CD4-positive, alpha-beta T cell treated with Interferon gamma for 1 hour (primary cell): Measurements from ENCODE around the gene MYBL2.
A peak's percentile ranks its signal among the peaks of the same experiment; 100 is the strongest.
"Not testable (repeated sequence)": the region's sequence is repeated elsewhere in the genome, so short reads cannot be mapped to it uniquely, and the experiment has no call there.

Experiments
- DNase-seq: peaks from one replicate; pipeline ENCODE4 v3.0.0-alpha.2; 2020

Gene MYBL2

GRCh38 chr20:43752561-43753301 lies 85.8 kb downstream of the MYBL2 start:
- peak; percentile 54 for DNase-seq

- no peak for DNase-seq
Measured at GRCh38 chr20:43755390-43755789, 88.5 kb downstream of the MYBL2 start.

DNA sequence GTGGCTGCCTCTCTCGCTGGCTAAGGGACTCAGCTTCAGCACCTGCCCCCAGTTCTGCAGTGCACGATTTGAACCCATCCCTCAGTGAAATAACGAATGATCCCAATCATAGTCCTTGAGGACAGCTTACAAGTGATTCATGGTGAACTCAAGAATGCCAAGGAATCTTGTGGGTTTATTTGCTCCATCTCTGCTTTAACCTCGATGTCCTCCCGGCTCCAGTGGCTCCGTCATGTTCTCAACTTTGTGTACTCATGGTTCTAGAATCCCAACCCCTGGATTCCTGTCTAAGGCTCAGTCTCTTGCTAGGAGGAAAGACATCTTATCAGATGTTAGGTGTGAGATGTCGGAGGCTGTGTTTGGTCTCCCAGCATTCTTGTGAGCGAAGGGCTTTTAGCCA lies 88.9 kb downstream of the MYBL2 start:
- no peak for DNase-seq

GRCh38 chr20:43757888-43758287 lies 91.0 kb downstream of the MYBL2 start:
- DNase-seq: not testable (repeated sequence)

DNA sequence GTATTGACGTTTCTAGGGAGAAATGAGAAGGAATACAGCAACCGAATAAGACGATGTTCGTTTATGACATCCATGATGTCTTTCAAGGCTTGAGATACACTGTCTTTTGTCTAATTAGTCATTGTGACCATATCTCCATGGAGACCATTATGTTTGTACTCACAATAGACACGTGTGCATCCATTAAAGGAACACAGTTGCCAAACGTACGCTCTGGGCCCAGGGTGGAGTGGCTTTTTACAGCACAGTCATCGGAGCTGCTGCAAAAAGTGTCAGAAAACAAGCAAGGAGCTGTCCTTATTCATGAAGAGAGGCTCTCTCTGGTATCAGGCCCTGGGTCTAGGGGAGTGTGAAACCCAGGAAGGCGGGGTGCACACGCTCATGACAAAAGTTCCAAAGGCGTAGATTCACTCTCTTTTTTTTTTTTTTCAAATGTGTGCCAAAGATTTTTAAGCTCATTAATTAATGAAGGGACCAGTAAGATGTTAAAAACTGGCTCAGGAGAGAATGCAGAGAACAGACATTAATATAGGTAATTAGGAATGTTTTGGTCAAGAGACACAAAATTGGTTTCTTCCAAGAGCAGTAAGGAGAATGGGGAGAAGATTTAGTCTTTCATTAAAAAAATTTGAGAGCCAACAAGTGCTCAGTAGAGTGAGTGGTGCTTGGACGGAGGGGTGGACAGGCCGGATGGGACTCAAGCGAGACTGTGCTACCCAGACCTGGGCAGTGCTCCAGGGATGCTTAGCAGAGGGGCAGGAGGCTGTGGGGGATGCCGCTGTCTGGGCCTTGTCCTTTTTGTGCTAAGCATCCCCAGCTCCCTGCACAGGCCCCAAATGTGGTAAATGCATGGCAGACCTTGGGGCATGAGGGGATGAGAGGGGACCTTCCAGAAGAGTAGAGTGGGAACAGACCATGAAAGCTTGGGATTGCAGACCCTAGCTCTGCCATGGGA lies 94.7 kb downstream of the MYBL2 start:
- no peak for DNase-seq

DNA sequence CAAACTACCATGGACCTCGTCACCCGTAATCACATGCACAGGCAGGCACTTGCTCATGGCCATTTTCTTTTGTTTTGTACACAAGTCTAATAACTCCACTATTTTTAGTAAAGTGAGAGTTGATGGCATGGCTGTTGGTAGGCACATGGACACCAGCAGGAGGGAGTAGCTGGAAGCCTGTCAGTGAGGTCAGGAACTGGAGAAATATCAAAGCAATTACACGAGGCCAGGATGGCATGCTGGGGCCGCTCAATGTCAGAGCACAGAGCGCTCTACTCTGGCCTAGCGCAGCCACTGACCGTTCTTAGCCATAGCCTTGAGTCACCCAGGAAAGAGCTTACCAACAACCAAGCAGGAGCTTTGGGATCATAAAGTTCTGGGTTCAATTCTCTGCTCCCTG lies 96.0 kb downstream of the MYBL2 start:
- no peak for DNase-seq

DNA sequence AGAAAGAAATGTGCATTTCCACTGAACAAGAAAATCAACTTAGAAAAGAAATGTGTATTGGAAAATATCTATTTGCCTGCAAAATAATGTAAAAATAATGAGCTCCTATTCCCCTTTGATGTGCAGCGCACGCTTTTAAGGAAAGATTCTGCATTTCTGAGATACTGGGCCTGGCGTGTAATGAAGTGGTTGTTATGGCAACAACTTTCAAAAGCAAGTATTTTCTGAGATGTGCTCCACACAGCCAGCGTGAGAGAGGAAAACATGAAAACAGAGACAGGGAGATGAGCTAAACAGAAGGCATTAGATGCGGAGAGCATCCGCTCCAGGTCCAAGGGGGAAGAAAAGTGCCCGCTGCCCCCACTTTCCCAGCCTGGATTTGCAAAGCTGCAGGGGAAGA lies 99.0 kb downstream of the MYBL2 start:
- DNase-seq: no peak
